NT2/D1 (cell line): Measurements from ENCODE around the gene CNTN5.

Source experiments
- SUZ12 ChIP-seq: IDR thresholded peaks from 2 replicates; pipeline ENCODE4 v1.6.1; 2011; ENCODE audit not compliant: insufficient read length, insufficient read depth; ENCODE audit errors: extremely low read depth
- YY1 ChIP-seq: IDR thresholded peaks from 2 replicates; pipeline ENCODE4 v1.6.1; 2011; ENCODE audit not compliant: insufficient read length, insufficient read depth
- ZNF274 ChIP-seq: IDR thresholded peaks from 2 replicates; pipeline ENCODE4 v1.6.1; 2011; ENCODE audit warnings: mild to moderate bottlenecking, low read depth, low read length

- TF ChIP-seq YY1 (no peak), ZNF274 (no peak), SUZ12 (no peak)
These were observed 1183.0 kb downstream of the CNTN5 start for GRCh38 chr11:100203789-100204188.
